Activated CD8-positive, alpha-beta memory T cell treated with anti-CD3 and anti-CD28 coated beads for 36 hours (primary cell): ENCODE measurements around the gene RPS21. TPM values are rescaled to one million over a fixed set of nuclear protein-coding genes. Genes with fewer than 3 reads are reported as not detected.

Source experiments
- CTCF ChIA-PET: fragments of 350-600 bp; sonication (Branson Sonifier 250); formaldehyde crosslinking; loops from one replicate; lab custom pipeline; 2021; ENCODE audit warnings: antibody characterized with exemption; lab: Charles Lee
- POLR2A ChIA-PET: fragments of 350-600 bp; sonication (Branson Sonifier 250); formaldehyde crosslinking; loops from one replicate; lab custom pipeline; 2021; ENCODE audit warnings: antibody characterized with exemption; lab: Charles Lee
- total RNA-seq, 2 experiments: library from RNA; stranded (reverse); gene quantifications; one replicate each; pipeline ENCODE4 v1.2.3, GENCODE V29; 2021

The RPS21 gene
- total RNA-seq, 2 experiments from 2014 or later: 2,101 to 2,191 TPM

GRCh38 chr20:62428396-62429295 lies 41.7 kb downstream of the RPS21 start:
- POLR2A ChIA-PET: no interaction called here

DNA sequence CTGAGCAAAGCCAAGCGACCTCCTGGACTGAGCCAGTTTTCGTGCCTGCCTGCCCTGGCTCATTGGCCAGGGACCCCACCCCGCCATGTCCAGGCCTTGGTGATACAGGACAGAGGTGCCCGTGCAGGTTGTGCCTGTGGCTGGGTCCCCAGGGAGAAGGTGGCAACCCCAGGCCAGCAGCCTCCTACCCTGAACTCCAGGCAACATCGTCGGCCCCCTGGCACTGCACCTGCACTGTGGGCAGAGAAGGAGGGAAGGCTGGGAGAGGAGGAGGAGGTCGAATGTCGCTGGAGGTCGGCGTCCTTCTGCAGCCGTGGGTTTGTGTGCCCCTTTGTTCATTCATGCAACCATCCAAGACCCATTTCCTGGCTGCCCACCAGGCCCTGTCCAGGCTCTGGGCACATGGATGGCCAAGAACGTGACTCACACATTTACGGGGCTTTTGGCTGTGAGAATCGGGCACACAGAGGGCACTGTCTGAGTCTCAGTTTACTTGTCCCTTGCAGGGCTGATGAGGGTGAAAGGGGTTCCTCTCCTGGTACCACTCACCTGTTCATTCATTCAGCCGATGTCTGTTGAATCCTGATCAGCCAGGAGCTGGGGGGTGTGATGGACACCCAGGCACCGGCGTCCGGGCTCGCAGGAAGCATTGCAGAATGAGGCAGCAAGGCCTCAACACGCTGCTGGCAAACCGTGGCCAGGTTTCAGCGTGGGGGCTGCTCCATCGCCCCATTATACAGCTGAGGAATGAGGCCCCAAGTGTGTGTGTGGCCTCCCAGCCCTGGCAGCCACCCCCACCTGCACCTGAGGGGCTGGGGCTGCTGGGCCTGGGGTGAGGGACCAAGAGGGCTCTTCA lies 42.8 kb downstream of the RPS21 start:
- ChIA-PET CTCF (no interaction called here), POLR2A (no interaction called here)

More at GRCh38 chr20:62428396-62429295, 41.7 kb downstream of the RPS21 start:
- CTCF ChIA-PET: no interaction called here

DNA sequence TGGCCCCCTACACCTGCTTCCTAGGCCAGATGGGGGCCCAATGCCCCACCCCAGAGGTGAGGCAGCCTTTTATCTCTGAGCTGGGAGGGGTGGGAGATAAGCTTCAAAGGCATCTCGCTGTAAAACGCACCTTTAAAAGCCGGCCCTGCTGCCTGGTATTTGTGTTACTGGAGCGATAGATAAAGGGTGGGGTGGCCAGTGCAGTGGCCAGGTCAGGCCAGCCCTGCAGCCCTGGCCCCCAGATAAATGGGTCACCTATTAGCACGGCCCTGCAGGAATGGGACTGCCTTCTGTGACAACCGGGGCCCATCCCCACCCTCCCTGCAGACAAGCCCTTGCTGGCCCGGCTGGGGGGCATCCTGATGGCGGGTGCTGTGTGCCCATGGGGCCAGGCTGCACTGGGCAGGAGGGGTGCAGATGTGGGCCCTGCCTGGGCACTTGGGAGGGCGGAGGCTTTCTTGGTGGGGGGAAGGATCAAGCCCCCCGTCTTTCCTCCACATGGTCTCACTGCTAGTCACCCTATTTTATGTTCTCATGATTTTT lies 43.5 kb downstream of the RPS21 start:
- ChIA-PET CTCF (no interaction called here), POLR2A (no interaction called here)

- CTCF ChIA-PET: no interaction called here
These were observed 44.1 kb downstream of the RPS21 start for GRCh38 chr20:62430866-62431447.

DNA sequence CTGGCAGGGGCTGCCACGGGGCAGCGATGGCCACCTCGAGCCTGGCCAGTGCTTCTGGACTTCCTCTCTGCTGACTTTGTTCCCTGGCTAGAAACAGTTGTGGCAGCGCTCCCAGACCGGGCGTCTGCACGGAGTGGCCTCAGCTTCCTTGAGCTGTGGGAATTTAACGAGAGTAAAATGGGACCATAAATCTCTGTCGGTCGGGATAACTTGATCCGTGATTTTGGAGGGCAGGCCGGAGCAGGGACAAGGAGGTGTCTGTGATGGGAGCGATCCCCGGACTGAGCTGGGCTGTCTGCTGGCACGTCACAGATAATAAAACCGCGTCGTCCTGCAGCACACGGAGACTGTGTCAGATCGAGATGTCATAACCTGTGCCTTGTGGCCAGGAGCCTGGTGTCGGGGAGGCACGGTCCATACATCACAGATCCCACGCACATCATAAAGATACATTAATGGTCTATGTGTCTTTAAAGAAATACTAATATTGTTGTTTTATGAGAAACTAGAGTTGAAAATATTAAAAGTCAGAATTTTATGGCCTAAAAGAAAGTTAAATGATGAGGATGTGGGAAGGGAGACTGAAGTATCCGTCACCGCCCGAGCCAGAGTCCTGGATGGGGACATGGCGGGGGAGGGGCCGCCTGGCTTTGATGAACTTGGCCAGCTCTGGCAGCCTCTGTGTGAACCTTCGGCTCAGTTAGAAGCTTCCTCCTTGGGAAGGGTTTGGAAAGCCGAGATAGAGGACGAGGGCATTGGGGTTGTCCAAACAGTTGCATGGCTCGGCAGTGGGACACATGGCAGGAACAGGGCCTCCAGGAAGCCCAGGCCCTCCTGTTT lies 47.0 kb downstream of the RPS21 start:
- CTCF ChIA-PET: no interaction called here

More at GRCh38 chr20:62430866-62431447, 44.1 kb downstream of the RPS21 start:
- POLR2A ChIA-PET: no interaction called here

DNA sequence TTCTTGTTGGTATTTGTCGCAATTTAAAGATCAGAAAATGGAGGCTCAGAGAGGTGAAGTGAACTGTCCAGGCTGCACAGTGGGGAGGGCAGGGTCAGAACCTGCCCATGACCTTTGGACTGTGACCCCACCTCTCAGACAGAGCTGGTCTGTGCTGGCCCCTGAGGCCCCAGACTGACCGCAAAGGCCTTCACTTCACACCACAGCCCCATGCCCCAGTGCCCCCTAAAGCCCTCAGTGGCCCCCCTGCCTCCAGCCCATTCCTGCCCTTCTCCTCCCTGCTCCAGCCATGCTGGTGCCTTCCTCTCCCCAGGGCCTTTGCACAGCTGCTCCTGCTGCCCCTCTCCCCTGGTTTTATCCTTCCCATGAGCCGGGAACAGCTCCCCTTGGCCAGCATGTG lies 49.8 kb downstream of the RPS21 start:
- CTCF ChIA-PET: no interaction called here
- POLR2A ChIA-PET: no interaction called here

More for the DNA sequence above, 47.0 kb downstream of the RPS21 start:
- POLR2A ChIA-PET: no interaction called here

GRCh38 chr20:62437496-62437895 lies 50.6 kb downstream of the RPS21 start:
- CTCF ChIA-PET: no interaction called here
- POLR2A ChIA-PET: no interaction called here

- ChIA-PET CTCF (no interaction called here), POLR2A (no interaction called here)
These were observed 51.0 kb downstream of the RPS21 start for GRCh38 chr20:62437927-62438326.

Other genes starting within 250 kb of the RPS21 start
- 100 to 1,000 TPM; 432 to 433 TPM for gene PSMA7, start 243.7 kb upstream of the RPS21 start, total RNA-seq
- 10 to 100 TPM; 18.0 to 19.5 TPM for gene SS18L1, start 243.3 kb upstream of the RPS21 start, total RNA-seq
- gene MTG2, start 204.1 kb upstream of the RPS21 start, total RNA-seq: 10 to 100 TPM; 45.0 to 45.8 TPM
- not detected for gene HRH3, start 166.8 kb upstream of the RPS21 start, total RNA-seq
- 10 to 100 TPM; 17.9 to 21.2 TPM for gene OSBPL2, start 148.6 kb upstream of the RPS21 start, total RNA-seq
- 100 to 1,000 TPM; 154 TPM for gene ADRM1, start 84.1 kb upstream of the RPS21 start, total RNA-seq
- gene LAMA5, start 19.8 kb upstream of the RPS21 start, total RNA-seq: 1 to 10 TPM in 1 of 2 experiments, under 1 TPM in 1; 0.30 to 1.0 TPM
- 1 to 10 TPM; 7.7 to 8.8 TPM for gene CABLES2, start 20.2 kb downstream of the RPS21 start, total RNA-seq
- gene RBBP8NL, start 40.4 kb downstream of the RPS21 start, total RNA-seq: not detected
- not detected for gene GATA5, start 88.9 kb downstream of the RPS21 start, total RNA-seq